RKO (cell line): ENCODE results near the gene MAFB.
A peak's percentile ranks its signal among the peaks of the same experiment; 100 is the strongest.
"Not testable (repeated sequence)": the region's sequence is repeated elsewhere in the genome, so short reads cannot be mapped to it uniquely, and the experiment has no call there.

Experiments used
- DNase-seq: peaks from one replicate; pipeline ENCODE4 v3.0.0-alpha.2; 2016; ENCODE audit warnings: low spot score

MAFB gene

GRCh38 chr20:40689100-40689942 lies at the start of gene MAFB:
TSS of gene MAFB (minus strand) at chr20:40689236. CDS start at chr20:40688850, 386 bp downstream.
- DNase-seq: no peak

- DNase-seq: not testable (repeated sequence)
These were observed 47.4 kb upstream of the MAFB start for GRCh38 chr20:40736468-40736867.

- DNase-seq: no peak
These were observed 40.0 kb upstream of the MAFB start for GRCh38 chr20:40728996-40729395.

GRCh38 chr20:40728470-40728869 lies 39.4 kb upstream of the MAFB start:
- DNase-seq: peak; percentile 8

GRCh38 chr20:40727960-40728359 lies 38.9 kb upstream of the MAFB start:
- DNase-seq: no peak

GRCh38 chr20:40726776-40727175 lies 37.7 kb upstream of the MAFB start:
- DNase-seq: no peak

- DNase-seq: no peak
These were observed 35.5 kb upstream of the MAFB start for GRCh38 chr20:40724566-40724965.

- DNase-seq: no peak
These were observed 31.8 kb upstream of the MAFB start for GRCh38 chr20:40720826-40721225.

- DNase-seq: no peak
These were observed 31.1 kb upstream of the MAFB start for GRCh38 chr20:40720099-40720498.

- DNase-seq: no peak
These were observed 30.1 kb upstream of the MAFB start for GRCh38 chr20:40718982-40719729.

GRCh38 chr20:40718214-40718977 lies 29.4 kb upstream of the MAFB start:
- no peak for DNase-seq

GRCh38 chr20:40717343-40717865 lies 28.4 kb upstream of the MAFB start:
- DNase-seq: no peak

GRCh38 chr20:40715491-40715890 lies 26.5 kb upstream of the MAFB start:
- DNase-seq: no peak

GRCh38 chr20:40714916-40715315 lies 25.9 kb upstream of the MAFB start:
- no peak for DNase-seq

- DNase-seq: no peak
These were observed 25.1 kb upstream of the MAFB start for GRCh38 chr20:40714109-40714508.

GRCh38 chr20:40713508-40713907 lies 24.5 kb upstream of the MAFB start:
- DNase-seq: no peak

- DNase-seq: no peak
These were observed 22.0 kb upstream of the MAFB start for GRCh38 chr20:40711079-40711478.

GRCh38 chr20:40710603-40711002 lies 21.6 kb upstream of the MAFB start:
- no peak for DNase-seq

GRCh38 chr20:40706977-40707582 lies 18.0 kb upstream of the MAFB start:
- DNase-seq: peak; percentile 60

- no peak for DNase-seq
These were observed 16.4 kb upstream of the MAFB start for GRCh38 chr20:40705413-40705812.

GRCh38 chr20:40704828-40705227 lies 15.8 kb upstream of the MAFB start:
- DNase-seq: no peak

GRCh38 chr20:40703975-40704530 lies 15.0 kb upstream of the MAFB start:
- DNase-seq: no peak
